ENCODE results near the gene NIT1. TPM values are rescaled to one million over a fixed set of nuclear protein-coding genes. Genes with fewer than 3 reads are reported as not detected.

Gene NIT1
- total and polyA plus RNA-seq, 2 of the 13 experiments (the other 11 are each of a cell fraction or from before 2014, with no cell fraction given): 22.7 to 31.0 TPM

- TF ChIP-seq RERE (CRISPR knock-in tag; IDR thresholded peaks at IDR 0.05; ENCODE audit: low read depth): no peak
- TF ChIP-seq RBM39 (IDR thresholded peaks at IDR 0.05; ENCODE audit: low read depth, low read length, poor library complexity, severe bottlenecking): peak; percentile 7
- TF ChIP-seq CTCF (CRISPR knock-in tag; IDR thresholded peaks at IDR 0.05): 0 out of 2 replicates have a peak, but pooled peaks have one; percentile 6
- no peak for TF ChIP-seq AGO2 (optimal IDR thresholded peaks at IDR 0.05; ENCODE audit: low read depth, low read length)
- TF ChIP-seq ZNF251 (CRISPR knock-in tag; IDR thresholded peaks at IDR 0.05): no peak
- TF ChIP-seq ZFP91 (CRISPR knock-in tag; IDR thresholded peaks at IDR 0.05; ENCODE audit: borderline replicate concordance): peak; percentile 27; the same call in 1 of the 2 replicates
- no peak for TF ChIP-seq THRA (CRISPR knock-in tag; IDR thresholded peaks at IDR 0.05; ENCODE audit: borderline replicate concordance)
- TF ChIP-seq RARA (CRISPR knock-in tag; IDR thresholded peaks at IDR 0.05): peak; percentile 84
- no peak for TF ChIP-seq ZC3H4 (CRISPR knock-in tag; IDR thresholded peaks at IDR 0.05; ENCODE audit: borderline replicate concordance)
- TF ChIP-seq JUN (CRISPR knock-in tag; IDR thresholded peaks at IDR 0.05): no peak
- TF ChIP-seq HNF4A (CRISPR knock-in tag; IDR thresholded peaks at IDR 0.05): peak; percentile 78
- no peak for TF ChIP-seq HMGA1 (CRISPR knock-in tag; conservative IDR thresholded peaks at IDR 0.05)
- TF ChIP-seq ATF5 (CRISPR knock-in tag; IDR thresholded peaks at IDR 0.05; ENCODE audit: low read depth): no peak
- TF ChIP-seq SRSF1 (optimal IDR thresholded peaks at IDR 0.05; ENCODE audit: low read depth, low read length): no peak
- TF ChIP-seq ZNF138 (CRISPR knock-in tag; IDR thresholded peaks at IDR 0.05; ENCODE audit: low read depth): no peak
- TF ChIP-seq SOX13 (IDR thresholded peaks at IDR 0.05): no peak
- TF ChIP-seq SOX13 (CRISPR knock-in tag; conservative IDR thresholded peaks at IDR 0.05 in 1 of 2, IDR thresholded peaks at IDR 0.05 in 1 of 2): peak in 1 of 2 experiments; percentile 56; a peak in 1 of 4 replicates
Measured at GRCh38 chr1:161072751-161073449, 45.0 kb upstream of the NIT1 start (continued).
